Type B pancreatic cell (in vitro differentiated cells): ENCODE data around the gene GATAD2B. TPM values are rescaled to one million over a fixed set of nuclear protein-coding genes. Genes with fewer than 3 reads are reported as not detected.

Source experiments
- DNase-seq: peaks from one replicate; pipeline ENCODE4 v3.0.0; 2021; ENCODE audit warnings: mixed read lengths; ENCODE audit not compliant: unreplicated experiment; ENCODE audit errors: extremely low spot score
- H3K27ac Mint-ChIP-seq: 2 replicates; pipeline ENCODE4 v1.8.0; 2021; ENCODE audit warnings: mild to moderate bottlenecking, mixed read lengths
- H3K27me3 Mint-ChIP-seq: 2 replicates; pipeline ENCODE4 v1.8.0; 2021; ENCODE audit warnings: mixed read lengths
- H3K36me3 Mint-ChIP-seq: 2 replicates; pipeline ENCODE4 v1.8.0; 2021; ENCODE audit warnings: mixed read lengths
- H3K4me1 Mint-ChIP-seq: one replicate; pipeline ENCODE4 v1.8.0; 2021; ENCODE audit warnings: mixed read lengths; ENCODE audit not compliant: unreplicated experiment
- H3K4me3 Mint-ChIP-seq: 2 replicates; pipeline ENCODE4 v1.8.0; 2021; ENCODE audit warnings: mild to moderate bottlenecking, mixed read lengths
- H3K9me3 Mint-ChIP-seq: 2 replicates; pipeline ENCODE4 v1.8.0; 2021; ENCODE audit warnings: mixed read lengths
- total RNA-seq: library from RNA; stranded (reverse); gene quantifications from 2 replicates; pipeline ENCODE4 v1.2.1, GENCODE V29; 2021; ENCODE audit warnings: low replicate concordance
- TF ChIP-seq, protein P1 (sequence below): fragments of 200-600 bp; sonication (generic); conservative IDR thresholded peaks from 2 replicates; pipeline ENCODE4 v1.5.0; 2021; ENCODE audit warnings: antibody characterized with exemption, mild to moderate bottlenecking

GATAD2B gene
- total RNA-seq, 1 donor from 2014 or later, result 51.4 TPM

GRCh38 chr1:153880024-153880423, 42.7 kb downstream of the GATAD2B start:
- no peak overlapping the region for H3K27ac Mint-ChIP-seq
- TF ChIP-seq, protein P1, sequence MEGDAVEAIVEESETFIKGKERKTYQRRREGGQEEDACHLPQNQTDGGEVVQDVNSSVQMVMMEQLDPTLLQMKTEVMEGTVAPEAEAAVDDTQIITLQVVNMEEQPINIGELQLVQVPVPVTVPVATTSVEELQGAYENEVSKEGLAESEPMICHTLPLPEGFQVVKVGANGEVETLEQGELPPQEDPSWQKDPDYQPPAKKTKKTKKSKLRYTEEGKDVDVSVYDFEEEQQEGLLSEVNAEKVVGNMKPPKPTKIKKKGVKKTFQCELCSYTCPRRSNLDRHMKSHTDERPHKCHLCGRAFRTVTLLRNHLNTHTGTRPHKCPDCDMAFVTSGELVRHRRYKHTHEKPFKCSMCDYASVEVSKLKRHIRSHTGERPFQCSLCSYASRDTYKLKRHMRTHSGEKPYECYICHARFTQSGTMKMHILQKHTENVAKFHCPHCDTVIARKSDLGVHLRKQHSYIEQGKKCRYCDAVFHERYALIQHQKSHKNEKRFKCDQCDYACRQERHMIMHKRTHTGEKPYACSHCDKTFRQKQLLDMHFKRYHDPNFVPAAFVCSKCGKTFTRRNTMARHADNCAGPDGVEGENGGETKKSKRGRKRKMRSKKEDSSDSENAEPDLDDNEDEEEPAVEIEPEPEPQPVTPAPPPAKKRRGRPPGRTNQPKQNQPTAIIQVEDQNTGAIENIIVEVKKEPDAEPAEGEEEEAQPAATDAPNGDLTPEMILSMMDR, result no peak
- H3K27me3 Mint-ChIP-seq, result no peaks in the 10 kb centered on the region

DNA sequence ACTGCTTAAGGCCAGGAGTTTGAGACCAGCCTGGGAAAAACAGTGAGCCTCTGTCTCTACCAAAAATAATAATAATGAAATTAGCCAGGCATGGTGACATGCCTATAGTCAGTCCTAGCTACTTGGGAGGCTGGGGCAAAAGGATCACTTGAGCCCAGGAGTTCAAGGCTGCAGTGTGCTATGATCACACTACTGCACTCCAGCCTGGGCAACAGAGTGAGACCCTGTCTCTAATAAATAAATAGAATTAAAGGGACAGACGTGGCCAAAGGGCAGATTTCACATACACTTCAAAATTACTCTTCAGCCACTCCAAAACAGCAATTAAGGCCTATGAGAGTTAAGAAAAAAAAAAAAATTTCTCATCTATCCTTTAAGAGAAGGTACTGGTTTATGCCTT, 45.7 kb downstream of the GATAD2B start:
- Mint-ChIP-seq H3K9me3 (no peaks in the 10 kb centered on the region), H3K4me1 (peaks cover 9% of the 10 kb centered on the region), H3K36me3 (peaks cover 8% of the 10 kb centered on the region), H3K4me3 (no peak overlapping the region), H3K27ac (no peak overlapping the region), H3K27me3 (no peaks in the 10 kb centered on the region)
- TF ChIP-seq, protein P1, result no peak
- DNase-seq, result no peak

More at GRCh38 chr1:153880024-153880423, 42.7 kb downstream of the GATAD2B start:
- no peak for DNase-seq
- Mint-ChIP-seq H3K4me3 (no peak overlapping the region), H3K36me3 (peaks cover 9% of the 10 kb centered on the region), H3K9me3 (no peaks in the 10 kb centered on the region), H3K4me1 (peaks cover 9% of the 10 kb centered on the region)

DNA sequence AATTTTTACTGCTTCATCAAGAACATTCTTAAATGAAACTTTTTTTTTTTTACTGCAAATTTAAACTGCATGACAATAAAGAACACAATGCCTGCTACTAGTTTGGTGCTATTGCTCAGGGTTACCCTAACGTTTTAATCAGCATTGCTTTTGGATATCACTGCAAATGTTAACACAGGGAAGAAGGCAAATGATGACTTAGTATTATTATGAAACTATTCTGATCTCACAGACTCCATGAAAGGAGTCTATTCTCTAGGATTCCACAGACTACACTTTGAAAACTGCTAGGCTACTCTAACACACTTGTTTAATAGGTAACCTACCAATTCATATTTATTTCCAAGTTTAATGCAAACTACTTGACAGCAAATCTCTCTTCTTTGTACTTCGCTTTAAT, 49.8 kb downstream of the GATAD2B start:
- no peak for DNase-seq
- Mint-ChIP-seq H3K4me3 (no peak overlapping the region), H3K27ac (no peak overlapping the region), H3K4me1 (peaks cover 4% of the 10 kb centered on the region), H3K27me3 (no peaks in the 10 kb centered on the region), H3K36me3 (peaks cover 17% of the 10 kb centered on the region), H3K9me3 (no peaks in the 10 kb centered on the region)
- TF ChIP-seq, protein P1, result no peak

DNA sequence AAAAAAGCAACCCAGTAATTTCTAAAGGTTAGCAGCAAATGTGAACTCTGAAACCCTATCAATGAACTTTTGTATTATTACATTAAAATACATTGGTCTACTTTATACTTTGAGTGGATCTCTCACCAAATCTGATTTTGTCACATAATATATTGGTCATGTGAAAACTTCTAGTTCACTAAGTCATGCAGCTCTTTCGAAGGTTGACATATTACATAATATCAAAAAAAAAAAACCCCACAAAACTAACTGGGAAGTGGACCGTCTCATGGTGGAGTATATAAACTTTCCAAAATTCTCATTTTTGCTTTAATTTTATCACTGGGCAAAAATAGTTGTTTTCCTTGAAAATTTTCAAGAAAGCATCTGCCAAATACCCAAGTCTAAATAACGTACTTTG, 50.4 kb downstream of the GATAD2B start:
- peaks cover 17% of the 10 kb centered on the region for H3K36me3 Mint-ChIP-seq
- no peaks in the 10 kb centered on the region for H3K27me3 Mint-ChIP-seq
- no peaks in the 10 kb centered on the region for H3K9me3 Mint-ChIP-seq
- TF ChIP-seq, protein P1, result no peak
- no peak for DNase-seq
- no peak overlapping the region for H3K27ac Mint-ChIP-seq
- H3K4me3 Mint-ChIP-seq, result no peak overlapping the region
- H3K4me1 Mint-ChIP-seq, result peaks cover 4% of the 10 kb centered on the region

DNA sequence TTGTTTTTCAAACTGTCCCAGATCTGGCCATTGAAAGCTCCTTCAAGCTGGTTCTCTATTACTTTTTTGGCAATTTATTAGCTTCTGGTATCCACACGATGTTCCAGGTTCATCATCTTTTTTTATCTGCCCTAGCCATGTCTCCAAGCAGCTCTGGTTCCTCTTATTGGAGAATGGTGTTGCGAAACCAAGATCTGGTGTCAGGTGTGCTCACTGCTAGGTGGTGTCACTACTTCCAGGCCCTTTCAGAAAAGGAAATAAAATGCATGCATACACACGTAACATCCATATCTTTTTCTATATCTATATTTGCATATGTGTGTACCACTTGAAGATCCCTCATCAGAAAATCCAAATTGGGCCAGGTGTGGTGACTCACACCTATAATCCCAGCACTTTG, 53.3 kb downstream of the GATAD2B start:
- no peaks in the 10 kb centered on the region for H3K27me3 Mint-ChIP-seq
- peaks cover 12% of the 10 kb centered on the region for H3K4me1 Mint-ChIP-seq
- no peak for DNase-seq
- H3K9me3 Mint-ChIP-seq, result no peaks in the 10 kb centered on the region
- peaks cover 9% of the 10 kb centered on the region for H3K36me3 Mint-ChIP-seq
- no peak overlapping the region for H3K4me3 Mint-ChIP-seq
- TF ChIP-seq, protein P1, result no peak
- H3K27ac Mint-ChIP-seq, result no peak overlapping the region
